NAMALWA (cell line): Measurements from ENCODE around the gene UFD1.

Experiments used
- DNase-seq: peaks from one replicate; pipeline ENCODE4 v3.0.0-alpha.2; 2015; ENCODE audit warnings: low spot score

The UFD1 gene

DNA sequence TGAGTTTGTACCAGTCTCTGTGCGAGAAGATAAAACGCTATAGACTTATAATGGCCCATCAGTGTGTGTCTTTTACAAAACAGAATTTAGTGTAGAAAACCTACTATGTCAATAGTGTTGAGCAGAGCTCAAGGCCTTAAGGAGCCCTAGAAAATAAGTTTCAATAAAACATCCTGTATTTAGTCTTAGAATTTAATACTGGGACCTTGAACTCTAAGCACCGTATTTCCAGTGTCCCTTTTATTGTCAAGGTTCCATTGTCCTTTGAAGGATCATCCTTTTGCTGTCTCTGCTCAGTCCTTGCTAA is 17.3 kb upstream of the UFD1 start:
- no peak for DNase-seq

DNA sequence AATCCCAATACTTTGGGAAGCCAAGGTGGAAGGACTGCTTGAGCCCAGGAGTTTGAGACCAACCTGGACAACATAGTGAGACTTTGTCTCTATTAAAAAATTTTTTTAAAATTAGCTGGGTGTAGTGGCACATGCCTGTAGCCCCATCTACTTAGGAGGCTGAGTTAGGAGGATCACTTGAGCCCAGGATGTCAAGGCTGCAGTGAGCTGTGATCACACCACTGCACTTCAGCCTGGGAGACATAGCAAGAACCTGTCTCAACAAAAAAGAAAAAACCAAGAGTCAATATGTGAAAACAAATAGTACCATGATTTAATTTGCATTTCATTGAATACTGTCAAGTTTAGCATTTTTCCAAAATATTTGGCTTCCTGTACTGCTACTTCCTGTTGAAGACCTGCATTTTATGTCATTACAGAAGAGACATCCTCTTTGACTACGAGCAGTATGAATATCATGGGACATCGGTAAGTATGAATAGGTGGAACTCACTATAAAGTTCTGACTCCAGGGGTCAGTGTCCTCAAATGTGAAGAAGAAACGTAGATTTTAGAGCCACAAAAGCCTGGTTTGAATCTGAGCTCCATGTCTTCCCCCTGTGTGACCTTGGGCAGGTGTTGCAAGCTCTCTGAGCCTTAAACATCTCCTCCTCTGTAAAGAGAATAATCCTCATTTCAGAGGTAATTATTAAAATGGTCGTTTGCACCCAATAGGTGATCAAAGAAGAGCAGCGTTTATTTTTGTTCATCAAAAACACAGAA is 16.8 kb upstream of the UFD1 start:
- DNase-seq = peak; percentile 47

DNA sequence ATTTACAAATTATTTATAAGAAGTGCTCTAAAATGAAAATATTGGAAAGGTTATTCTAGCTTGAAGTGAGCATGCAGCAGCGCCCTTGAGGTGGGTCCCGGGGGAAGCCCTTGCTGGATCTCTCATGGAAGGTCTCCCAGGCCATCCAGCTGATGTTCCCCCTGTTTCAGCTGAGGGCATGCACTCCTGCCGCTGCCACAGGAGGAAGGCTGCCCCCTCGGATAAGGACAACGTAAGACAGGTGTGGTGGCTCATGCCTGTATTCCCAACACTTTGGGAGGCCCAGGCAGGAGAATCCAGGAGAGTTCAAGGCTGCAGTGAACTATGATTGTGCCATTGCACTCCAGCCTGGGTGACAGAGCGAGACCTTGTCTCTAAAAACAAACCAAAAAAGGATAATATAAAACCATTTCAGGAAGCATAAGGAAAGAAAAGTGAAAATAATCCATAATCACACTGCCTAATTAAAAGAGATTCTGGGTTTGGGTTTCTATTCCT is 15.7 kb upstream of the UFD1 start:
- no peak for DNase-seq

- no peak for DNase-seq
Observed at GRCh38 chr22:19494001-19494560, 15.1 kb upstream of the UFD1 start.

GRCh38 chr22:19492504-19493174 is 13.6 kb upstream of the UFD1 start:
- no peak for DNase-seq

DNA sequence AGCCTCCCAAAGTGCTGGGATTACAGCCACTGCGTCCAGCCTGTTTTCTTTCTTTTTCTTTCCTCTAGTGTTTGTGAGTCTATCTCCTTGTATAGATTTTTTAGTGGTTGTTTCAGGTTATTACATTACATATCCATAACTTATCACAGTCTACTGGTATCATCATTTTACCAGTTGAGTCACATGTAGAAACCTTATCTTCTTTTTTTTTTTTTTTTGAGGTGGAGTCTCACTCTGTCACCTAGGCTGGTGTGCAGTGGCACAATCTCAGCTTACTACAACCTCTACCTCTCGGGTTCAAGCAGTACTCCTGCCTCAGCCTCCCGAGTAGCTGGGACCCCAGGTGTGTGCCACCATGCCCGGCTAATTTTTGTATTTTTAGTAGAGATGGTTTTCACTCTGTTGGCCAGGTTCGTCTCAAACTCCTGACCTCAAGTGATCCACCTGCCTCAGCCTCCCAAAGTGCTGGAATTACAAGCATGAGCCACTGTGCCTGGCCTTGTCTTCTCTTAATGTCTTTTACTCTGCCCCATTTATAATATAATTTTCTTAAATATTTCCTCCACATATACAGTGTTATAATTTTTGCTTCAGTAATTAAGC is 11.7 kb upstream of the UFD1 start:
- DNase-seq = no peak

DNA sequence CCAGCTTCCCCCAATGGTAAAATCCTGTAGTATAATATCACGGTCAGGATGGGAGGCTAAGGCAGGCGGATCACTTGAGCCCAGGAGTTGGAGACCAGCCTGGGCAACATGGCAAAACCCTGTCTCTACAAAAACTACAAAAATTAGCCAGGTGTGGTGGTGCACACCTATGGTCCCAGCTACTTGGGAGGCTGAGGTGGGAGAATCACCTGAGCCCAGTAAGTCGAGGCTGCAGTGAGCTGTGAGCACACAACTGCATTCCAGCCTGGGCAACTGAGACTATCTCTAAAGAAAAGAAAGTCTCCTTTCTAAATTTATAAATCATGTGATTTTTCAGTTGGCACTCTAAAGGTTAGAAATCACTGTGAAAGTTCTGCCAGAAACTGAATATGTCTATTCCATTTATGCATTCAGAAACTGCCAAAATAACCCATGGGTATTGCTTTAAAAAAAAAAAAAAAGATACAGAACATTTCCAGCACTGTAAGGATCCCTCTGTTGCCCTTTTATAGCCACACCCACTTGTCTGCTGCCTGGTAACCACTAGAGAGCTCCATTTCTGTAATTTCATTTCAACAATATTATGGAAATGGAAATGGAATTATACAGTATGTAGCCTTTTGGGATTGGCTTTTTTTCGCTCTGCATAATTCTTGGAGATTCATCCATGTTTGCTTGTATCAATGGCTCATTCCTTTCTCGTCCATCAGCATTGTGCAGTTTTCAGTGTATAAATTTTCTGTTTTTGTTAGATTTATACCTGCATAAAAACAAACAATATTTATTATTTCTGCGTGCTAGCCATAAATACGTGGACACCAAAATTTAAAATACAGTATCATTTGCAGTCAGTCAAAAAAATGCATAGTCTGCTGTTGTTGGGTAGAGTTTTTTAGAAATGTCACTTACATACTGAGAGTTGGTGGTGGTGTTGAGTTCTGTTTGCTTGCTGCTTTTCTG is 10.2 kb upstream of the UFD1 start:
- peak; percentile 21 for DNase-seq

GRCh38 chr22:19488285-19488684 is 9.3 kb upstream of the UFD1 start:
- DNase-seq = no peak

DNA sequence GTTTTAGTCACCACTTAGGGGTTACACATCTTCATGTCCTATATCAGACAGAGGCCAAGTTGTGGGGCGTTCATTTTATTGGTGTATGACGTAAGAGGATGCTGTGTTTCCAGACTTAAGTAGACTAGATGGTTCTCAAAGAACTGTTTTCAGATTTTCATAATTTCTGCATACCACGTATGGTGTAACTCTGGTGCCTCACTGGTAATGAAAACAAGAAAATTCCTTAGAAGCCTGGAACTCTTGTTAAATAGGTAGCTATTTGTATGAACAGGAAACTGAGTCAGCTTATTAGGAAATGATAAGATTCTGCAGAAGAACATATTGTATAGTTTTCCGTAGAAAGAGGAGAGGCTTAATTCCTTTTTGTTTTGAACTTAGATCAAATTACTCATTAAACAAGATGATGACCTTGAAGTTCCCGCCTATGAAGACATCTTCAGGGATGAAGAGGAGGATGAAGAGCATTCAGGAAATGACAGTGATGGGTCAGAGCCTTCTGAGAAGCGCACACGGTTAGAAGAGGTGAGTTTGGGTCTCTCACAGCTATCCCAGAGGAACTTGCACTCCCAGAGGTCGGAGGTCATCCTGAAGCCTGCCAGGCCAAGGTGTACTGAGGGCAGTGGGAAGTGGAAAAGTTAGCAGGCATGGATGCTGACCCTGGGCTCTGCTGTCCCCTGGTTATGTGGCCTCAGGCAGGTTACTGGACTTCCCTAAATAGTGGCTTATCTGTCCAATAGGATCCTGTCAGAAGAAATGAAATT is 4.7 kb upstream of the UFD1 start:
- no peak for DNase-seq

DNA sequence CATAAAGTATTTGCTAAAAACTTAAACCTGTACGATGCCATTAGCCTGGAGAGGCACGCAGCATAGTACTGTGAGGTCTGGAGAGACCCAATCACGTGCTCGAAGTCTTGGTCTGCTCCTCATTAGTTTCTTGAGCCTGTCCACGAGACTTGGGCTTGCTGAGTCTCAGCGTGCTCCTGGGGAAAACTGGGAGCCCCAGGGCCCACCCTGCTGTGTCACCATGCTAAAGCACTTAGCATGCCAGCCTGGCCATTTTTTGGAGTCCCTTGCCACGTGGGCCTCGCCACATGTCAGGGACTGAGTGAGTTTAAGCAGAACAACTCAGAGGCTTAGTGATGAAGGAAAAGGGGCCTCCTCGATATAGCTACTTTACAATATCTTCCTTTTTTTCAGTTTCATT is 3.3 kb upstream of the UFD1 start:
- DNase-seq = no peak

GRCh38 chr22:19480789-19481188 is 1.8 kb upstream of the UFD1 start:
- DNase-seq = no peak

GRCh38 chr22:19480173-19480568 is 1.2 kb upstream of the UFD1 start:
- peak; percentile 38 for DNase-seq

GRCh38 chr22:19479355-19480172 is 571 bp upstream of the UFD1 start, which contains the start of gene CDC45:
Gene CDC45, plus strand, starts transcription at chr22:19479920. Its CDS starts 49 bp downstream, at chr22:19479969.
- peak; percentile 98 for DNase-seq

GRCh38 chr22:19478045-19478900 is 720 bp downstream of the UFD1 start:
- peak; percentile 57 for DNase-seq

- DNase-seq = peak; percentile 63
Observed at GRCh38 chr22:19477321-19478044, 1.5 kb downstream of the UFD1 start.

- DNase-seq = no peak
Observed at GRCh38 chr22:19476023-19476422, 3.0 kb downstream of the UFD1 start.

- peak; percentile 27 for DNase-seq
Observed at GRCh38 chr22:19473578-19473977, 5.4 kb downstream of the UFD1 start.

DNA sequence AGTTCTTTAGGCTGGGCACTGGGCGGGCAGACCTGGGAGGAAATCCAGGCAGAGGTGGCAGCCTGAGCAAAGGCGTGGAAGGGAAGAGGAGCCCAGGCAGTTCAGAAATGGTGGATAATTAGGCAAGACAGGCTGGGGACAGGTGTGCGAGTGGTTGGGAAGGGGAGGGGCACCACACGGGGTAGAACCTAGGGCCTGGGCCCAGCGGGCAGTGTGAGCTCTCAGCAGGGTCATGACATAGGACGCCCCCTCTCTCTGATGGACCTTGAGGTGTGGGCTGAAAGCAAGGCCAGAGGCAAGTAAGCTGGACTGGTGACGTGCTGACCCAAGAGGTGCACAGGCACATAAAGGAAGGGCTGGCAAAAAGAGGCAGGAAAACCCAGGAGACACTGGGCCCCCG is 6.8 kb downstream of the UFD1 start:
- DNase-seq = no peak
